Activated T-helper 9 cell treated with anti-CD3 and anti-CD28 coated beads, Interleukin-2, amount 50 U/mL, for 16 hours (primary cell): ENCODE data around the gene OTUB1.

Source experiments
- DNase-seq: peaks from one replicate; pipeline ENCODE4 v3.0.0-alpha.2; 2020; ENCODE audit warnings: low read depth

Gene OTUB1

DNA sequence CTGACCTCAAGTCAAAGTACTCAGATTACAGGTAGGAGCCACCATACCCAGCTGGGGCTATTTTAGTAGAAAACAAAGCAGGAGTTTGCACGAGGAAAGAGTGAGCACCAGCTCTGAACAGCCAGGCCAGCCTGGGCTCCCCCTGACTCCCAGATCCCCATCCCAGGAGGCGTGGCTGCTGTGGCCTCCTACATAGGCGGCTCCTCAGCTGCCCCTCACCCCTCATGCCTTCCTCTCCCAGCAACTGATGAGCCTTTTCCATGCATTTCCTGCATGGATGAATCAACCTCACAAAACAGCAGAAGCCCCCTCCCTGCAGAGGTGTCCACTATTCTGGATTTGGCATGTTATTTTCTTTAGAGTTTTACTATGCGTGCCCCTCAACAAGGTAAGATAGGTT, 39.0 kb downstream of the OTUB1 start:
- no peak for DNase-seq

DNA sequence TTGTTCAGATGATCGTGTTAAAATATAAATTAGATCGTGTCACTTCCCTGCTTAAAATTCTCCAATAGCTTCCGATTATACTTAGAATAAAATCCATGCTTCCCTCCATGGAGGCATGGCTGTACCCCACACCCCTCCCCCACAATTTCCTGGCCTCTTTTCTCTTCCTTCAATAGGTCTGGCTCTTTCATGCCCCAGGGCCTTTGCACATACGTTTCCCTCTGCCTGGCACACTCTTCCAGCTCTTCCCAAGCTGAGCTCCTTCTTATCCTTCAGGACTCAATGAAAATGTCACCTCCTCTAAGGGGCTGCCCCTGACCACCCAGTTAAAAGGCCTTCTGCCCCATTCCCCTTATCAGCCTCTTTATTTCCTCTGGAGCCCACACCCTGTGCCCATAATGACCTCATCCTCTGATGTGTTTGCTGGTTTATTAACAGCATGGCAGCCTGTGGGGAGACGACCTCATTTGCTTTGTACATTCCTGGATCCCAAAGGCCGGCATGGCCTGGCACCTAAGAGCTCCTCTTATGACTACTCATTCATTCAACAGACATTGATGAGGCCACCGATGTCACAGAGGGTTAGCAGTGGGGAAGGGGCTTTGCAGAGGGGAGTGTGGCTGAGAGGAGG, 40.5 kb downstream of the OTUB1 start:
- no peak for DNase-seq

DNA sequence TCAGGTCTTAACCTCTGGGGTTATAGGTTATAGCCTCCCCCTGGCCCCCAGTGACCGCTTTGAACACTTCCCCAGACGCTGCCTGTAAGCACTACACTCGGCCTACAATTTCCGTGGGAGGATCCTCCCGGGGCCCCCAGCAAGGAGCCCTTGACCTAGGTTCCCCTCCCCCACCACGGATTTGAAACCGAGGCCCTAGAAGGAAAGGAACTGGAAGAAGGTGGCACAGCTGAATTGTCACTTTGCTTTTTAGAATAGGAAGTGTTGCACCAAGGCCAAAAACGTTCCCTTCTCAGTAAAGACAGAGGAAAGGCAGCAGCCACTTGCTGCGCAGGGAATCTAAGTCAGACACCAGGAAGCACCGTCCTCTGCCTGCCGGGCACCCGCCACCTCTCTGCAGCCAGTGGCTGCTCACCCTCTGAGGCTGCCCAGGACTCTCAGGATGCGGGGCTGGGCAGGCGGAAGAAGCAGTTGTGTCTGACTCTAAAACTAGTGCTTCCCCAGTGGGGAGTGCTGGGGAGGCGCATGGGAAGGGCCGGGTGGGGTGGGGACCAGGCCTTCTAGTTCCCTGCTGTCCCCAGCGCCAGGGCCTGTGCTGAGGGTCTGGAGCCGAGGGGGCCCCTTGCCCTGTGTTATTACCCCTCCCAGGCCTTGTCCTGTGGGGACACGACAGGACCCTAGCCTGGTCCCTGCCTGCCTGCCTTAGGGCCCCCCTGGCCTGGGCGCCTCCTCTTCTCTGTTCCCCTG, 41.6 kb downstream of the OTUB1 start:
- DNase-seq: no peak

DNA sequence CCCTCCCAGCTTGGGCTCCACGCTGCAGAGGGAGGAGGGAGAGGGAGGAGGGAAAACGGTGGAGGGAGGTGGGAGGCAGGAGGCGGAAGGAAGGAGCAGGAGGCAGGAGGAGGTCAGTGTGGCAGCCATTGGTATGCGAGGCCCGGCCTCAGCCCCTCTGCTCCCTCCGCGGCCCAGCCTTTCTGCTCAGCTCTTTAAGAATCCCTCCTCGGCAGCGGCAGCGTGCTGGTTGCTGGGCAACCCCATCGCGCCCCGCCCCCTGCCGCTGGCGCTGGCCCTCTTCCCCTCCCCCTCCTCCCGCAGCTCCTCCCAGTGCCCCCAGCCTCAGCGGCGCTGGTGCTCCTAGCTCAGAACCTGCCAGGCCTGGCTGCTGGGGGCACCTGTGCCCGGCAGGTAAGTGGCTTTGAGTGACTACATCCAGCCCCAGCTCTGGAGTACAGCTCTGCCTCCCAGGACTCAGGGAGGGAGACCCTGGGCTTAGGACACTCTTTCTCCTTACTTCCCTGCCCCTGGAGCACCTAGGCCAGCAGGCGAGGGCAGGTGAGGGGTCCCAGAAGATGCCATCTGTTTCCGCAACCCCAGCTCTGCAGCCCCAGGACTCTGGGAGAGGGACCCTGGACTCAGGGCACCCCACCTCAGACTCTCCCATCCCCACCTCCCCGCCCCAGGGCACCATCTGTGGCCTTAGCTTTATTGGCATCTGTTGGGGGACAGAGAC, 42.3 kb downstream of the OTUB1 start:
- no peak for DNase-seq

- DNase-seq: no peak
Measured at GRCh38 chr11:64029773-64030172, 43.5 kb downstream of the OTUB1 start.

- DNase-seq: no peak
Measured at GRCh38 chr11:64031001-64031400, 44.8 kb downstream of the OTUB1 start.

- DNase-seq: no peak
Measured at GRCh38 chr11:64032050-64032449, 45.8 kb downstream of the OTUB1 start.

- no peak for DNase-seq
Measured at GRCh38 chr11:64034411-64034811, 48.2 kb downstream of the OTUB1 start.

GRCh38 chr11:64035081-64035524, 48.9 kb downstream of the OTUB1 start:
- DNase-seq: no peak

GRCh38 chr11:64035576-64035975, 49.3 kb downstream of the OTUB1 start, which contains the start of gene FLRT1:
Gene FLRT1 (plus strand): TSS chr11:64035931. CDS start chr11:64116268, 80,337 bp downstream.
- DNase-seq: no peak

DNA sequence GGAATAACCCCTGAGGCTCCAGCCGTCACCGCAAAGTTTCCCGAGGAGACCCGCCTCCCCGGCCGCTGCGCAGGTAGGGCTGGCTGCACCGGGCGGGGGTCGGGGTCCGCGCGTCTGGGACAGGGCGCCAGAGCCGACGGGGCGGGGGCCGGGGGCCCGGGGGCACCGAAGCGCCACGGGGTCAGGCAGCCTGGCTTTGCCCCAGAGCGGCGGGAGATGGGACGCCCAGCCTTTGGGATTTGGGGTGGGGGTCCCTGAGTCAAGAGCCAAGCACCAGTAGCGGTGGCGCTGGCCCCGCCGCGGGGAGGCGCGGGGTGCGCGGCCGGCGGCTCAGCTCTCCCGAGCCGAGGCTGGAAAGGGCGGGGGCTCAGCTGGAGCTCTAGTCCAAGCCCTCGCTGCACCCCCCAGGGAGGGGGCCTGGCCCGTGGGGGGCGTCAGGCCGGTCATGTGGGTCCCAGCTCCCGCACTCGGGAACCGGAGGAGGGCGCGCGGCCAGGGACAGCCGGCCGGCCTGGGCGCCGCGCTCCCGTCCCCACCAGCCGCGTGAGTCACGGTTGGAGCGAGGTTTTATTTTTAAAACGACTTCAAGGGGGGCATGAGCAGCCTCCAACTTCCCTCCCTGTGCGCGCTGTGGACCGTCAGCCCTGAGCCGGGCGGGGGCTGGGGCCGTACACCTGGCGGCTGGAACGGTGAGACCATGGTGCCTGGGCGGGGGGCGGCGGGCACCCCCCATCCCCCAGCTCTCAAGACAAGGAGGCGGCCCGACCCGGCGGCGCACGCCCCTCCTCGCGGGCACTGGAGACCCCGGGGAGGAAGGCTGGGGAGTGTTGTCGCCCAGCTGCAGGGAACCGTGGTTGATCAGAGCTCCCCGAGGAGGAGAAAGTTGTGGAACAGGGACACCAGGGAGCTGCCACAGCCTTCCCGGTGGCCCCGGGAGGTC, 50.1 kb downstream of the OTUB1 start:
- no peak for DNase-seq

DNA sequence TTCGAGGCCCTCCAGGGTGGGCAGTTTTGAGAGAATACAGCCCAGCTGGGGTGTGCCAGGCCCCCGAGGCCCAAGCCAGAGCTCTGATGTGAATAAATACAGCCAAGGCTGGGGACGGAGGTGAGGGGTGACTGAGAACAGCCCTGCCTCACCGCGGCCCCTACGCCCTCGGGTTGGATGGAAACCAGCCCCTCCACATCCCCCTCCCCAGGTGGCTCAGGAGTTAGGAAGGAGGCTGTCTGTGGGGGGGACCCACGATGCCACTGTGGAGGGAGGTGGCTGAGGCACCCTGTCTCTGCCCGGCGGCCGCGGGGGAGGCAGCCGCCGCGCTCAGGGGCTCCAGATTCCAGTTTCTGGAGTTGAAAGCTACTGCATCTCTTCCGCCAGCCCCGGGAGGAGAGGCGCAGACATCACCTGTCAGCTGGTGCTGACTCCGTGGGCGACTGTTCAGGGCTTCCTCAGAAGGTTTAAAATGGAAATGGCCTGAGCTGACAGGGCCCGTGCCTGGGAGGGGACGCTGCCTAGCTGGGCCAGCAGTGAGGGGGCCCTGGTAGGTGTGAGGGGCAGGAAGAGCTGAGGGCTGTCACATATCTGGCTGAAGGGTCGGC, 50.9 kb downstream of the OTUB1 start:
- DNase-seq: no peak

GRCh38 chr11:64038500-64038899, 52.3 kb downstream of the OTUB1 start:
- no peak for DNase-seq

- no peak for DNase-seq
Measured at GRCh38 chr11:64039012-64039665, 52.9 kb downstream of the OTUB1 start.

DNA sequence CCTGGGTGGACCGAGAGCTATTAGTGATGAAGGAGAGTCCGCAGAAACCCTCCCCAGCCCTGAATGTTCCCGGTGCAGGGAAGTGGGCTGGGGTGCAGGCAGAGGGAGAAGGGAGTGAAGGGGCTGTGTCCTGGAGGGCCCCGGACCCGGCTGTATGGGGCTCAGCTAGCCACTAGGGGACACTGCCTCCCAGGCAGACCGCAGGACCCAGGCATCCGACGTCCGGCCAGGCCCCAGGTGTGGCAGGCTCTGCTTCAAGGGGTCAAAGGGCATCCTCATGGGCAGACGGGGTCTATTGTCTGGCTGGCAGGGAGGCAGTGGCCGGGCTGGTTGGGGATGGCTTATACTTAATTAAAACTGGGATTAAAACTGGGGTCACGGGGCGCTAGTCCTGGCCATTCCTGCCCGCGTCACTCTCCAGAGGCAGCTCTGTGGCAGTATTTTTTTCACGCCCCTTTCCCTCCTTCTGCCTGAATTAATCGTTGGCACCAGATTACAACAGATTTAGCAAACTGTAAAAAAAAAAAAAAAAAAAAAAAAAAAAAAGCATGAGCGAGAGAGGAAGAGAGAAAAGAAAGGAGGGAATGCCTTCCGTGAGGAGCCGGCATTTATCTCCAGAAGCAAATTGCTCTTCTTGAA, 54.6 kb downstream of the OTUB1 start:
- no peak for DNase-seq

- no peak for DNase-seq
Measured at GRCh38 chr11:64041846-64042245, 55.6 kb downstream of the OTUB1 start.

DNA sequence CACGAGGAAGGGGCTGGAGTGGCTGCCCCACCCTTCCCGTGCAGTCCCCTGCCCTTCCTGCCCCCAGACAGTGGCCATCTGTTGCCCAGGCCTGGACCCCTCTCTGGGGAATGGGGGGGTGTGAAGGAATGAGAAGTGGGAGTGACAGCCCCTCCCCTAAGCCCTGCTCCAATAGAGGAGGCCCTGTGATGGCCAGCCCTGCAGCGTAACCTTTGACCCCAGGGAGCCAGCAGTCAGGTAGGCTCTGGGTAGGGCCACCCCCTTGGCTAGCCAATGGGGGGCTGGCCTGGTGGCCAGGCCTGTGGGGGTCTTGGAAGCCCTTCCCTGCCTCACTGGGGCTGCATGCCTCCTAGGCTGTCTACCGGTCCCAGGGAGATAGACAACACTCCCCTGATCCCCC, 56.1 kb downstream of the OTUB1 start:
- no peak for DNase-seq

GRCh38 chr11:64043545-64043944, 57.3 kb downstream of the OTUB1 start:
- DNase-seq: no peak

- no peak for DNase-seq
Measured at GRCh38 chr11:64044730-64045393, 58.6 kb downstream of the OTUB1 start.

- DNase-seq: no peak
Measured at GRCh38 chr11:64045700-64046099, 59.5 kb downstream of the OTUB1 start.
